ENCODE measurements around the gene SOD3. TPM values are rescaled to one million over a fixed set of nuclear protein-coding genes. Genes with fewer than 3 reads are reported as not detected.

The SOD3 gene
- total RNA-seq, 2 donors from 2014 or later, result 227 to 300 TPM

GRCh38 chr4:24837781-24838180 lies 42.4 kb downstream of the SOD3 start:
- Histone ChIP-seq H3K27ac (no peak overlapping the region), H3K27me3 (replicated peaks; ENCODE audit: insufficient read depth) (no peaks in the 10 kb centered on the region), H3K36me3 (no peaks in the 10 kb centered on the region), H3K9me3 (no peaks in the 10 kb centered on the region), H3K4me1 (replicated peaks) (no peaks in the 10 kb centered on the region), H3K4me3 (no peak overlapping the region)
- no peak for DNase-seq (ENCODE audit: low spot score)
- intact Hi-C loops (cut with DNase I), result no loop called here
- WGBS, result 66% methylated on average over 5 of the region's 5 CpGs
- TF ChIP-seq POLR2AphosphoS5 (IDR thresholded peaks at IDR 0.05) (no peak), CTCF (IDR thresholded peaks at IDR 0.05) (no peak), POLR2A (IDR thresholded peaks at IDR 0.05) (no peak)

GRCh38 chr4:24840362-24840761 lies 45.0 kb downstream of the SOD3 start:
- no peak for DNase-seq (ENCODE audit: low spot score)
- Histone ChIP-seq H3K27ac (no peak overlapping the region), H3K4me3 (no peak overlapping the region), H3K4me1 (replicated peaks) (no peaks in the 10 kb centered on the region), H3K36me3 (no peaks in the 10 kb centered on the region), H3K27me3 (replicated peaks; ENCODE audit: insufficient read depth) (no peaks in the 10 kb centered on the region), H3K9me3 (no peaks in the 10 kb centered on the region)
- intact Hi-C loops (cut with DNase I), result no loop called here
- no peak for TF ChIP-seq POLR2AphosphoS5 (IDR thresholded peaks at IDR 0.05)
- no peak for TF ChIP-seq CTCF (IDR thresholded peaks at IDR 0.05)
- TF ChIP-seq POLR2A (IDR thresholded peaks at IDR 0.05), result no peak
- 91% methylated on average over 5 of the region's 5 CpGs for WGBS

GRCh38 chr4:24840826-24841543 lies 45.6 kb downstream of the SOD3 start:
- 41% methylated on average over 3 of the region's 3 CpGs for WGBS
- no peaks in the 10 kb centered on the region for H3K9me3 ChIP-seq
- no peak overlapping the region for H3K27ac ChIP-seq
- no peaks in the 10 kb centered on the region for H3K36me3 ChIP-seq
- H3K27me3 ChIP-seq (replicated peaks; ENCODE audit: insufficient read depth), result no peaks in the 10 kb centered on the region
- no peaks in the 10 kb centered on the region for H3K4me1 ChIP-seq (replicated peaks)
- TF ChIP-seq POLR2AphosphoS5 (IDR thresholded peaks at IDR 0.05) (peak; percentile 19), CTCF (IDR thresholded peaks at IDR 0.05) (no peak)
- intact Hi-C loops (cut with DNase I), result no loop called here
- H3K4me3 ChIP-seq, result no peak overlapping the region
- peak; percentile 13 for DNase-seq (ENCODE audit: low spot score)

GRCh38 chr4:24842356-24842755 lies 47.0 kb downstream of the SOD3 start:
- 91% methylated on average over 9 of the region's 9 CpGs for WGBS
- no peak overlapping the region for H3K4me3 ChIP-seq
- no peaks in the 10 kb centered on the region for H3K36me3 ChIP-seq
- TF ChIP-seq POLR2A (IDR thresholded peaks at IDR 0.05) (no peak), CTCF (IDR thresholded peaks at IDR 0.05) (no peak), POLR2AphosphoS5 (IDR thresholded peaks at IDR 0.05) (no peak)
- H3K9me3 ChIP-seq, result no peaks in the 10 kb centered on the region
- H3K27me3 ChIP-seq (replicated peaks; ENCODE audit: insufficient read depth), result no peaks in the 10 kb centered on the region
- no peak for DNase-seq (ENCODE audit: low spot score)
- intact Hi-C loops (cut with DNase I), result no loop called here
- H3K4me1 ChIP-seq (replicated peaks), result no peaks in the 10 kb centered on the region
- H3K27ac ChIP-seq, result no peak overlapping the region

- Histone ChIP-seq H3K4me1 (replicated peaks) (no peaks in the 10 kb centered on the region), H3K9me3 (no peaks in the 10 kb centered on the region), H3K27me3 (replicated peaks; ENCODE audit: insufficient read depth) (no peaks in the 10 kb centered on the region), H3K27ac (no peak overlapping the region), H3K36me3 (no peaks in the 10 kb centered on the region), H3K4me3 (no peak overlapping the region)
- TF ChIP-seq CTCF (IDR thresholded peaks at IDR 0.05), result no peak
- no peak for TF ChIP-seq POLR2A (IDR thresholded peaks at IDR 0.05)
- TF ChIP-seq POLR2AphosphoS5 (IDR thresholded peaks at IDR 0.05), result no peak
- intact Hi-C loops (cut with DNase I), result no loop called here
- 75% methylated on average over 3 of the region's 3 CpGs for WGBS
- no peak for DNase-seq (ENCODE audit: low spot score)
Observed at GRCh38 chr4:24843096-24843495, 47.7 kb downstream of the SOD3 start.
